ENCODE results near the gene GSE1.

The GSE1 gene

GRCh38 chr16:85621698-85622428, 8.7 kb downstream of the GSE1 start:
- no peak for DNase-seq

DNA sequence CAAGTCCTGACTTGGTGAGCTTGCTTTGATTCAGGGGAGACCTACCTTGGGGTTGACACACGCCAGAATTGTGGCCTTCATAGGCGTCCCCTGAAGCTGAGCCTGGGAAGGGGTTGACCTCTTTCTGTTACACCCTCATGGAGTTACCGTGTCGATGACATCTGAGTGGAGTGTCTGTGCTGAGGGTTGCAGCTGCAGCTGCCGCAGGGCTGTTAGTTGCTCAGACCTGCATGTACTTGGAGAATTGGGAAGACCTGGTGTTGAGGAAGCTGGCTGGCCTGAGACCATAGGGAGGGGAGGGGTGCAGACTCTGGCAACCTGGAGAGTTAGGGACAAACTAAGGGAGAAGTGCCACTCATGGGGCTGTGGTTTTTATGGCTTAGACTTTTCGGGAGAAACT, 9.6 kb downstream of the GSE1 start:
- no peak for DNase-seq

DNA sequence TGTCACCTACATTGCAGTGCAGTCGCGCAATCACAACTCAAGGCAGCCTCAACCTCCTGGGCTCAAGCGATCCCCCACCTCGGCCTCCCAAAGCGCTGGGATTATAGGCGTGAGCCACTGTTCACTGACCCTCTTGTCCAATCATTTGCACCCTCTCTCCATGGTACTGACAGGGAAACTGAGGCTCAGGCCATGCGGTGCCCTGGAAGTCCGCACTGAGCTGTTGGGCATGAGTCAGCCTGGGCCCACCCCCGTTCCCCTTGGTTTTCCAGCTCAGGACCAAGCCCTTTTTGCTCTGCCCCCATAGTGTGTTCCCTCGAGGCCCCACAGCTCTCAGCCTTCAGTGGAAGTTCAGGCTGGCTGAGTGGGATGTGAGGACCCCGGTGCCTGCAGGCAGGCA, 10.1 kb downstream of the GSE1 start:
- DNase-seq, result no peak

DNA sequence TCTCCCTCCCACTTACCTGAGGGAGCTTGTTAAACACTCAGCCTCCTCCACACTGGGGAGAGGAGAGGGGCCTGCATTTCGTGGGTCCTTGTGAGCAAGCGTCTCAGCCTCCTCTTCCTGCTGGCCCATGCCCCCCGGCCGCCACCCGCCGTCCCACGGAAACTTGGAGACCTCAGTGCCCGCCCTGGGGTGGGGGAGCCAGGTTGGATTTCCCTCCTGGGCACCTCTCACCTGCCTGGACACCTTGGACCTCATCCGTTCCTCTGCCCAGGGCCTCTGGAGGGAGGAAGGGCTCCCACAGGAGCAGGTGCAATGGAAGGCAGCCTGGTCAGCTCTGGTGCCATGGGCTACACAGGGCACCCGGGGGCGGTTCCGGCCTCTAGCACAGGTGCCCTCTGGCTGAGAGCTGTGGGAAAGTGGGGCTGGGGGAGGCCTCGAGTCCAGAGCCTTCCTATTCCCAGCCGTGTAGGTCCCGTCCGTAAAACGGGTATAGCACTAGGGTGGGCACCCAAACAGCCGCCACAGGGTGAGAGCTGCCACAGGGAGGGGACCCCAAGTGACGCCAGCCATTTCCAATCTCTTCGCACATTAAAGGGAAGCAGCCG, 11.0 kb downstream of the GSE1 start:
- no peak for DNase-seq

DNA sequence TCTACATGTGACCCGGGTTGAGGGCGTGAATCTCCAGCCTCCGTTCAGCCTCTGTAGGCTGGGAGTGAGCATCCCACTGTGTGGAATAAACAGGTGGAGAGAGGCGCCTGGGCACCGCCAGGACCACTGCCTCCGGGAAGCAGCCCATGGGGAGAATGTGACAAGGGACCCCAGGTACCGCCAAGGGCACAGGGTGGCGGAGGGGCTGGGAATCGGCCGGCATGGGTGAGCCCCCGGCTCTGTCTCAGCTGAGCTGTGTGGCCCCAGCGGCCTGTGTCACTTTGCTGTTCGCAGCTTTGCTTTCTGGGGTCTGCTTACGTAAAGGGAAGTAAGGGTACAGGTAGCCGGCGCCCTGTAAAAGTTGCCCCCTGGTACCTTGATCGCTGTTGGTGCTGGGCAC, 11.5 kb downstream of the GSE1 start:
- DNase-seq, result no peak

DNA sequence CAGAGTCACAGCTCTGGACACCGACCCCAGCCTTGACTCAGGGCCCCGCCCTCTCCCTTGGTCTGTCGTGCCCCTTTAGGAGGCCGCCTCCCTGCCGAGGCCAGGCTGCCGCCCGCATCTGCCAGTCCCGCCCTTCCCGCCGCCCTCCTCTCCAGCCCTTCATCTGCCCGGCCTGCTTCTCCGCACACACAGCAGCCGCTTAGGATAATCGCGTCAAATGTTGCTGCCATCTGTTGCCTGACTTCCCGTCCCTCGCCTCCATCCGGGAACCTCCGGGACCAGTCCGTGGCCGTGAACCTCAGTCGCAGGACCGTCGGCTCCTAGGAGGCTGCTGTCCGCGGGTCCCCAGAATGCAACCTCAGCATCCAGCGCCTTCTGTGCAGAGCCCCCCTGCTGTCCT, 11.9 kb downstream of the GSE1 start:
- no peak for DNase-seq

- no peak for DNase-seq
Observed at GRCh38 chr16:85625485-85626117, 12.5 kb downstream of the GSE1 start.

DNA sequence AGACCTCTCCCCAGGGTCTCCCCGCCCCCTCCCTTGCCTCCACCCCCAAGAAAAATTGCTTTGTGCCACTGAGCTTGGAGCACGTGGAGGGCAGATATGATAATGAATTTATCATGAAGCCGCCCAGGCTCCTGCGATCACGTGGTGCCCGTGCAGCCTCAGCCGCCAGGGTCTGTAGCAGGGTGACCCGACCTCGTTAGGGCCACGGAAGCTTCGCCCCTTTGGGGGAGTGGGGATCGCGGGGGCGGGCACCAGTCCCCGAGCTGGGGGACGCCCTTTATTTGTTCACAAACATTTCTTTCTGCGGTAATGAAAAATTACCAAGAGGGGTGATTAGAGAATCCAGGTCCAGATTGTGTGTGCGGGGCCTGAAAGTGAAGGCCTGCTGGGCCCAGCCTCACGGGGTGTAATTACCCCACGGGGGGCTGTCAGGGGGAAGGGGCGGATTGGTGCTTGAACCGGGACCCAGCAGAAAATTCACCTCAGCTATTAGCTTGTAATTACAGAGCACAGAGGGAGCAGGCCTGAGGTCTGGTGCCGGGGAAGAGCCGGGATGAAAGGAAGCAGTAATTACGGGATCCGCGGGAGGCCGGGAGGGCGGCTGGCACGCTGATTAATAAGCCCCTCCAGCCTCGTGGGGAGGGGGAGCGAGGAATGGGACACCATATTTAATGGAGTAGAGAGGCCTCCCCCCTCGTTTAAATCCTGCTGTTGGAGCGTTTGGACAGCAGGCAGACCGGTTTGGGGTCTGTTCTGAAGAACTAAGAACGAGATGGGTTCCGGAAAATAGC, 13.3 kb downstream of the GSE1 start:
- DNase-seq, result peak; percentile 28 to 58

DNA sequence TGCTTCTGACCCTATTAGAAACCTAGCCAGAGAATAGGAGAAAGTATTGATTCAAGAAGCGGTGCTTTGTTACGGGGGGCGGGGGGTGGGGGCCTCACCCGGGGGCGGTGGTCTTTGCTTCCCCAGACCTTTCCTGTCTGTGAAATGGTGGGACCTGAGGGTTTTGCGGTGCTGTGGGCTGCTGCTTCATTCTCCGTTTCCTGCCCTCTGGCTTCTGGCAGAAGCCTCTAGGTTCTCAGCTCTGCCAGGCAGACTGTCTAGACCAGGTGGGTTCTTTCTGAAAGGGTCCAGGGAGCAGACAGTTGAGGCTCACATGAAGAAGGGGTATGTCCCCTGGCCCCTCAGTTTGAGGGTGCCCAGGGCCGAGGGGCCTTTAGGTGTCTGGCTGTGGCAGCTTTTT, 14.0 kb downstream of the GSE1 start:
- no peak for DNase-seq

- DNase-seq, result no peak
Observed at GRCh38 chr16:85627526-85628264, 14.6 kb downstream of the GSE1 start.

- no peak for DNase-seq
Observed at GRCh38 chr16:85628265-85628556, 15.1 kb downstream of the GSE1 start.

DNA sequence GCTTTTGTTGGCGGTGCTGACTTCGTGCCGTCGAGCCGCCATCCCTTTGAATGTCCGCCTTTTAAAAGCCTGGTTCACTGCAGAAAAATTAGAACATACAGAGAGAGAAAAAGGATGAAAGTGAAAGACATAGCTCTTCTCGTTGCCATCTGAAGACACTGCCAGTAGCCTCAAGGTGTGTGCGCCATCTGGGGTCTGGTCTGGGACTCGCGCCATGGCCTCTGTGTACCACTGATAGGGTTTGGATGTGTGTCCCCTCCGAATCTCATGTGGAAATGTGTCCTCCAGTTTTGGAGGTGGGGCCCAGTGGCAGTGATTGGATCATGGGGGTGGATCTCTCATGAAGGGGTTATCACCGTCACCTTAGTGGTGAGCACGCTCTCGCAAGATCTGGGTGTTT, 15.5 kb downstream of the GSE1 start:
- no peak for DNase-seq

DNA sequence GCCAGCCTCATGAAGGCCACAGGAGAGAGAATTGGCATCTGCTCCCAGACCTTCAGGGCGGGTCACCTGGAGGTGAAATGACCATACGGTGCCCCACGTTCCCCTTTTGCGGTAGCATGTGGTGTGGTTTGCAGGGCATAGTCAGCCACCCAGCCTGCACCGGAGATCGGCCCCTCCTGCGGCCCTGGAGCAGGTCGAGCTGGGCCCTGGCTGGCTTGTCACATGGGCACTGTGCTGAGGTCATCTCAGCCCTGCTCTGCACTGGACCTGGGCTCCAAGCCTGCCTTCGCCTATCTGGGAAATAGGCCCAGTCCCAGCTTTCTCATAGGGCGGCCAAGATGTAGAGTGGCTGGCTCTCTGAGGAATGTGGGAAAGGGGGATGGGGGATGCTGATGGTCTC, 16.2 kb downstream of the GSE1 start:
- DNase-seq, result no peak

DNA sequence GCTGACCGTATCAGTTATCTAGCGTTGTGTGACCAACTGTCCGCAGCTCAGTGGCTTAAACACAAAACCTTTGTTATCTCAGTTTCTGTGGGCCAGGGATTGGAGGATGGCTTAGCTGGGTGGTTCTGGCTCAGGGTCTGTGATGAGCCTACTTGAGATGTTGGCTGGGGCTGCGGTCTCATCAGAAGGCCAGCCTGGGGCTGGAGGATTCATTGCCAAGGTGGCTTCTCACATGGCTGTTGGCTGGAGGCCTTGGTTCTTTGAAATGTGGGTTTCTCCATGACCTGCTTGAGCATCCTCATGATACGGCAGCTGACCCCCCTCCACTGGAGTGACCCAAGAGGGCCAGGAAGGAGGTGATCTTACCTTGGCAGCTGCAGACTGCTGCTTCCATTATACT, 16.7 kb downstream of the GSE1 start:
- DNase-seq, result no peak

GRCh38 chr16:85631230-85631629, 18.1 kb downstream of the GSE1 start:
- DNase-seq, result no peak

- DNase-seq, result no peak
Observed at GRCh38 chr16:85631802-85632393, 18.8 kb downstream of the GSE1 start.

- no peak for DNase-seq
Observed at GRCh38 chr16:85632709-85633437, 19.8 kb downstream of the GSE1 start.

DNA sequence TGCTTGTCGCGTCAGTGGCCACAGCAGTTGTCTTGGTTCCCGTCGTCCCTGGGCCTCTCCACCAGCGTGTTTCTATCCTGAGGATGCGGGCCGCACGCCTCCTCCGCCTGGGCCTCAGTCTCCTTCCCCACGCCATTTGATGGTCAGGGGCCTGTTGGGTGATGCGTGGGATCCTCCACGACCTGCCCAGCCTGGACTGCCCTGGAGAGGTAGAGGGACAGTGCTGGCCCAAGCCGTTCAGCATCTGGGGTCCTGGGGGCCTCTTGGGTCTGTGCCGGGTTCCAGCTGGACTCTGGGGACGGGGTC, 20.3 kb downstream of the GSE1 start:
- DNase-seq, result no peak

DNA sequence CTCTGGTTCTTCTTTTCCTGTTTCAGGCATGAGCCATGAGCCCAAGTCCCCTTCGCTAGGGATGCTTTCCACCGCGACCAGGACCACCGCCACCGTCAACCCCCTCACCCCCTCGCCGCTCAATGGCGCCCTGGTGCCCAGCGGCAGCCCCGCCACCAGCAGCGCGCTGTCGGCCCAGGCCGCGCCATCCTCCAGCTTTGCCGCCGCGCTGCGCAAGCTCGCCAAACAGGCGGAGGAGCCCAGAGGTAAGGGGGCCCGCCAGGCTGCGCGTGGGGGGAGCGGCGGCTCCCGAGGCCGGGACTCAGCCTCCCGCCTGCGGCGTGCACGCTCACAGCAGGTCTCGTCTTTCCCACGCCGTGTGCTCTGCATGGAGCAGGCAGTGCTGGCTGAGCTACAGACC, 20.8 kb downstream of the GSE1 start:
- DNase-seq, result no peak

DNA sequence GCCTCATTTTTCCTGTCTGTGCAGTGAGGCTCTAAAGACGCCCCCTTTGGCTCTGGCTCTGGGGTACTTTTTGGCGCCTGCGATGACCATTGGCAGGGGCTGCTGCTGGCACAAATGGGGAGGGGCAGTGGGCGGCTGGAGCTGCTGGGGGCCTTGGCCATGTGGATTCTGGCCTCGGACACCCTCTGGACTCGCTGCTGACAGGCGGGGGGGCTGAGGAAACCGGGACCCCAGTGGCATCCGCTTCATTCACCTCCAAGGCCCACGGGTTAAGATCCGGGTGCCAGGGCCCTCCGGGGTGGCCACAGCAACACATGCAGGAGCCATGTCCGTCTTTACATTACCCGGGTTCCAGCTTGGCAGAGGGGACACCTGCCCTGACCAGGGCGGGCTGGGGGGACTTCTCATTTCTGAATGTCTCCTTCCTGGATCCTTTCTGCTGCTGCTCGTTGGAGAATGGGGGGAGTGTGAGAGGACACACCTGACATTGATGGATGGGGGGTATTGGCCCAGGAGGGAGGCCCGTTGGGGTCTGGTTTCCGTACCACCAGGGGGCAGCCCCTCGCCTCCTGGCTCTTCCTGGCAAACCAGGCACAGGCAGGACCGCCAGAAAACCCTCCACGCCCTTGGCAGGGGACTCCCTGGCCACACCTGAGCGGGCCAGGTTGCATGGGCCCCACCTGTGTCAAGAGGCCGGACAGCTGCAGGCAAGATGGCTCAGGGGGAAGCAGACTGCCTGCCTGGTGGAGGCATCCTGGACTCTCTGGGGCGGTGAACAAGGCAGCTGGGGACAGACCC, 21.8 kb downstream of the GSE1 start:
- DNase-seq, result no peak

DNA sequence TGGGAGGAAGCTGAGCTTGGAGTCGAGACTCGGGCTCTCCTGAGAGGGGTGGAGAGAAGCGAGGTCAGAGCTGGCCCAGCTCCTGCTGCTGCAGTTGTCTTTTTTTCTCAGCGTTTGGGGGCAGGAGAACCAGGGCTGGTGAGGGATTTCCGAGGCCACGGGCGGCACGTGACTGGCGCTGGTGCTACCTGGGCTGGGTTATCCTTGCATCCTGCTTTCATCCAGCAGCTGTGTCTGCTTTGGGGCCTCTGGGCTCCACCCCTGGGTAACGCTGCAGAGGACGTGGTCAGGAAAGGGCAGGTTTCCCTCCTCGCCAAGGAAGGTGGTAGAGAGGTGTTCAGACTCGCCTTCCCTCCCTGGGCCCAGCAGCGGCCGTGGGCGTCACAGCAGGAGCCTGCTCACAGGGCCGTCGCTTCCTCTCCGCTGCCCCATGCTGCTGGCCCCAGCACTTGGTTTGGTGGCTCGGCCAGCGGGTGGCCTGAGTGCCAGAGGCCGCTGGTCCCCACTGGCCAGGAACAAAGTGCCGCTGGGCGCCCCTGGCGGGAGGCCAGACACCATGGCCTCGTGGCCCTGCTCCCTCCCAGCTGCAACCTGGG, 22.5 kb downstream of the GSE1 start:
- DNase-seq, result no peak
